GM18520 (cell line): ENCODE results near the gene VPS16.
"Not testable (repeated sequence)": the region's sequence is repeated elsewhere in the genome, so short reads cannot be mapped to it uniquely, and the experiment has no call there.

Source experiments
- ATAC-seq: cut with Tn5 transposase; IDR thresholded peaks from one replicate; pipeline ENCODE4 v1.9.1; 2021; ENCODE audit not compliant: unreplicated experiment

VPS16 gene

GRCh38 chr20:2894221-2894620, 53.7 kb downstream of the VPS16 start:
- no peak for ATAC-seq

GRCh38 chr20:2895154-2895553, 54.6 kb downstream of the VPS16 start:
- ATAC-seq, result not testable (repeated sequence)

- no peak for ATAC-seq
Measured at GRCh38 chr20:2899243-2899642, 58.7 kb downstream of the VPS16 start.

- no peak for ATAC-seq
Measured at GRCh38 chr20:2900845-2901592, 60.5 kb downstream of the VPS16 start.

- no peak for ATAC-seq
Measured at GRCh38 chr20:2902291-2902690, 61.7 kb downstream of the VPS16 start.

GRCh38 chr20:2902818-2903217, 62.3 kb downstream of the VPS16 start:
- ATAC-seq, result no peak

GRCh38 chr20:2903686-2904085, 63.1 kb downstream of the VPS16 start:
- no peak for ATAC-seq

- no peak for ATAC-seq
Measured at GRCh38 chr20:2907519-2907918, 67.0 kb downstream of the VPS16 start.

- no peak for ATAC-seq
Measured at GRCh38 chr20:2909953-2910352, 69.4 kb downstream of the VPS16 start.

GRCh38 chr20:2911200-2911599, 70.7 kb downstream of the VPS16 start:
- no peak for ATAC-seq

GRCh38 chr20:2914160-2914559, 73.6 kb downstream of the VPS16 start:
- ATAC-seq, result no peak
